ENCODE measurements around the gene SYNPR.
A peak's percentile ranks its signal among the peaks of the same experiment; 100 is the strongest.

- peak; percentile 49 to 78 (median 64) for TF ChIP-seq CTCF (IDR thresholded peaks at IDR 0.05)
- no peak for TF ChIP-seq POLR2A (IDR thresholded peaks at IDR 0.05)
Observed at GRCh38 chr3:63349583-63350573, 71.8 kb downstream of the SYNPR start.

Measured in heart left ventricle (tissue), 13 donors.